Measurements from ENCODE around the gene PRKAG2. TPM values are rescaled to one million over a fixed set of nuclear protein-coding genes. Genes with fewer than 3 reads are reported as not detected.
A peak's percentile ranks its signal among the peaks of the same experiment; 100 is the strongest.

PRKAG2 gene
- total RNA-seq, 2 donors from 2014 or later: 19.9 to 22.6 TPM

- Mint-ChIP-seq H3K9me3 (no peaks in the 10 kb centered on the region), H3K27me3 (no peaks in the 10 kb centered on the region), H3K4me3 (no peak overlapping the region), H3K27ac (no peak overlapping the region), H3K4me1 (ENCODE audit: low read depth in 2 of 2) (no peaks in the 10 kb centered on the region), H3K36me3 (no peaks in the 10 kb centered on the region)
- no peak for DNase-seq (ENCODE audit: low spot score)
- ATAC-seq: no peak
Measured at GRCh38 chr7:151568956-151569940, 307.7 kb downstream of the PRKAG2 start.

DNA sequence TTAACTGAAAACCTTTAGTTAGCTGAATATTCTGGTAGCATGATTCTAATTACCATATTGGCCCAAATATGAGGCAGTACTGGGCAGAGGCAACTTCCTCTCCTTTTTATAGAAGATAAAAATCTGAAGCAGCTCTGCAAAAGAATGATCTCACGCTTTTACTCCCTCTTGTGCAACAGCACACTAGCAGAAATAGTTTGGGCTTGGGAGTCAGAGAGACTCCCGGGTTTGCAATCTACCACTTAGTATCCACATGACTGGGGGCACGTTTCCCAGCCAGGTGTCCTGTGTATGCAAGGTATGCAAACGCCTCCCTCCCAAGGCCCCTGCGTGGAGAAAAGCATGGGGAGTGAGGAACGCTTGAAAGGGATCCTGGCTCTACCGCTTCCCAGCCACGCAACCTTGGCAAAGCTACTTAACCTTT lies 310.0 kb downstream of the PRKAG2 start:
- H3K9me3 Mint-ChIP-seq: no peaks in the 10 kb centered on the region
- H3K4me3 Mint-ChIP-seq: no peak overlapping the region
- no peaks in the 10 kb centered on the region for H3K27me3 Mint-ChIP-seq
- no peak overlapping the region for H3K27ac Mint-ChIP-seq
- ATAC-seq (no peak), DNase-seq (ENCODE audit: low spot score) (no peak)
- no peaks in the 10 kb centered on the region for H3K4me1 Mint-ChIP-seq (ENCODE audit: low read depth in 2 of 2)
- H3K36me3 Mint-ChIP-seq: no peaks in the 10 kb centered on the region

- Mint-ChIP-seq H3K27me3 (no peaks in the 10 kb centered on the region), H3K4me1 (ENCODE audit: low read depth in 2 of 2) (no peaks in the 10 kb centered on the region), H3K36me3 (no peaks in the 10 kb centered on the region)
Measured at GRCh38 chr7:151565541-151565940, 311.4 kb downstream of the PRKAG2 start.

DNA sequence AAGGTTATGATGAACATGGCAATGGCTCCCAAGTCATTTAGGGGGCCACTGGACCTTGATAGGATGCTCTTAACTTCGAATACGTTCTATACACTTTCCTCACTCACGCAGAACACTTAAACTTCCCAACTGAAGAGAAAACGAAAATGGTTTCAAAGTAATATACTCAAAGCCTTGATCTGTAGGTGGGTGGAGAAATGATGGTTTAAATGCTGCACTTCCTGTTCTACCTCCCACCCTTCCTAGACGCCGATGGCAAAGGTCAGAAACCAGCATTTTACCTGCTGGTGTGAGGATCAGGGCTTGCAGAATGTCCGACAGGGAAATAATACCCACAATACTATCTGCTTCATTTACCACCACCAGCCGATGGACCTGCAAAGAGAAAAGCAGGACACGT lies 316.7 kb downstream of the PRKAG2 start:
- no peak overlapping the region for H3K4me3 Mint-ChIP-seq
- H3K27ac Mint-ChIP-seq: no peak overlapping the region
- no peaks in the 10 kb centered on the region for H3K36me3 Mint-ChIP-seq
- H3K27me3 Mint-ChIP-seq: no peaks in the 10 kb centered on the region
- H3K9me3 Mint-ChIP-seq: no peaks in the 10 kb centered on the region
- no peaks in the 10 kb centered on the region for H3K4me1 Mint-ChIP-seq (ENCODE audit: low read depth in 2 of 2)
- ATAC-seq: no peak
- no peak for DNase-seq (ENCODE audit: low spot score)

More at GRCh38 chr7:151565541-151565940, 311.4 kb downstream of the PRKAG2 start:
- no peak for ATAC-seq
- Mint-ChIP-seq H3K4me3 (no peak overlapping the region), H3K27ac (no peak overlapping the region), H3K9me3 (no peaks in the 10 kb centered on the region)
- DNase-seq (ENCODE audit: low spot score): no peak

DNA sequence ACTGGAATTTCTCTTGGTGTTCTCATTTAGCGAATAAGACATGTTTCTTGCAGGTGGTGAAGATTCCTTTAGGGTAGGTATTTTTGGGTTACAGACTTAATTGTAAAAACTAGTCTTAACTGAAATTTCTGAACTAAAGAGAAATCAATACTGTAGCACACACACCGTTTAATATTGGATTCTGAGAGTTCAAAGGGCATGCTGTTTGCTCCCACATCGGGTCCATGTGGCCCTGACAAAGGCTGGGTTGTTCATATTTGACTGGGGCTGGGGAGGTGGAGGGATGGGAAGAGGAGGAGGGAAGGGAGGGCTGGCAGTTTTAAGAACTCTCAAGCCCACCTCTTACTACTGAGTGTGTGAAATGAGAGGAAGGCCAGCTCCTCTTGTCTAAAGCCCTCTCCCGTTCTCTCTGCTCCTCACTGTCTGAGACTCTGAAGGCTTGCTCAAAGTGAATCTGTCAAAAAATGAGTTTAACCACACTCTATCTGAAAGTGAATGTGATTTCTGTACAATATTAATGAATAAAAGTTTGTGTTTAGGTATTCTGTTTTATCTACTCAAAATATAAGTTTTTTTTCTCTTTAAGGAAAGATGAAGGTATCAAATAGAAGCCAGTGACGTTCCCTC lies 317.2 kb downstream of the PRKAG2 start:
- ATAC-seq: no peak
- Mint-ChIP-seq H3K4me3 (no peak overlapping the region), H3K4me1 (ENCODE audit: low read depth in 2 of 2) (no peaks in the 10 kb centered on the region), H3K36me3 (no peaks in the 10 kb centered on the region), H3K27ac (no peak overlapping the region), H3K27me3 (no peaks in the 10 kb centered on the region), H3K9me3 (no peaks in the 10 kb centered on the region)
- no peak for DNase-seq (ENCODE audit: low spot score)

DNA sequence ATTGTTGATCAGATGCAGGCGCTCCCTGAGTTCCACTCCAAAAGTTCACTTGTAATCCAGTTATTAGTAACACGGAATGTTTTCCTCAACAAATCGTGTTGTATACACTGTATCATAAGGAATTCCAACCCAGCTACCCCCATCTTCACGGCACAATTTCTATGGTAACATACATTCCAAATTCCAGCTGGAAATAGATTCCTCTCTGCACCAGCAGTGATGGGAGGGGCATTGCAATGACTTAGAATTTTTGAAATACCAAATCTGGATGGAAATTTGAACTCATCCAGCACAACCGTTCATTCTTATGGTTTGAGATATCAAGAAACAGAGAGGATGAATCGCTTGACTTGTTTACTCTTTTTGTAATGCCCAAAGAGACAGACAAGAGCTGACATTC lies 318.3 kb downstream of the PRKAG2 start:
- no peak for ATAC-seq
- H3K9me3 Mint-ChIP-seq: no peaks in the 10 kb centered on the region
- H3K36me3 Mint-ChIP-seq: no peaks in the 10 kb centered on the region
- DNase-seq (ENCODE audit: low spot score): no peak
- H3K4me1 Mint-ChIP-seq (ENCODE audit: low read depth in 2 of 2): peaks cover 0 to 2% of the 10 kb centered on the region in 2 donors
- H3K27me3 Mint-ChIP-seq: no peaks in the 10 kb centered on the region
- no peak overlapping the region for H3K4me3 Mint-ChIP-seq
- H3K27ac Mint-ChIP-seq: no peak overlapping the region

- Mint-ChIP-seq H3K36me3 (no peaks in the 10 kb centered on the region), H3K4me3 (no peak overlapping the region), H3K9me3 (no peaks in the 10 kb centered on the region), H3K27me3 (no peaks in the 10 kb centered on the region), H3K4me1 (ENCODE audit: low read depth in 2 of 2) (peaks cover 0 to 12% of the 10 kb centered on the region in 2 donors), H3K27ac (no peak overlapping the region)
- no peak for DNase-seq (ENCODE audit: low spot score)
- ATAC-seq: no peak
Measured at GRCh38 chr7:151556592-151556991, 320.3 kb downstream of the PRKAG2 start.

DNA sequence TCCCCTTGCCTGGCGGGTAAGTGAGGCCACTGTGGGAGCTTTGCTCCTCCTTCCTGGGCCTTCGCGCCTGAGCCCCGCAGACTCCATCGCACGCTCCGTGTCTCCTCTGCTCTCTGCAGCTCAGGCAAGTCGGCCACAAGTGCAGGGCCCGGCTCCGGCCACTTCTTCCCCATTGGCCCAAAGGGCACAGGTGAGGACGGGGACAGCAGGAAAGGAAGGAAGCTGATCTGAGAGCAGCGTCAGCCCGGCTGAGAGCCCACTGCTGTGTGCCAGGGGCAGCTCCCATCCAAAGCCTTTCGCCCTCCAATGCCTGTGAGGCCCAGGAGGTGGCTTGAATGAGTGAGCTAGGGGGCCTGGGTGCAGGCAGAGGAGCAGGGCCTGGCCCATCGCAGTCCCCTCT lies 323.6 kb downstream of the PRKAG2 start:
- DNase-seq (ENCODE audit: low spot score) (no peak), ATAC-seq (no peak)
- Mint-ChIP-seq H3K36me3 (no peaks in the 10 kb centered on the region), H3K9me3 (no peaks in the 10 kb centered on the region), H3K4me1 (ENCODE audit: low read depth in 2 of 2) (peaks cover 0 to 12% of the 10 kb centered on the region in 2 donors), H3K27me3 (no peaks in the 10 kb centered on the region), H3K4me3 (no peak overlapping the region), H3K27ac (no peak overlapping the region)

DNA sequence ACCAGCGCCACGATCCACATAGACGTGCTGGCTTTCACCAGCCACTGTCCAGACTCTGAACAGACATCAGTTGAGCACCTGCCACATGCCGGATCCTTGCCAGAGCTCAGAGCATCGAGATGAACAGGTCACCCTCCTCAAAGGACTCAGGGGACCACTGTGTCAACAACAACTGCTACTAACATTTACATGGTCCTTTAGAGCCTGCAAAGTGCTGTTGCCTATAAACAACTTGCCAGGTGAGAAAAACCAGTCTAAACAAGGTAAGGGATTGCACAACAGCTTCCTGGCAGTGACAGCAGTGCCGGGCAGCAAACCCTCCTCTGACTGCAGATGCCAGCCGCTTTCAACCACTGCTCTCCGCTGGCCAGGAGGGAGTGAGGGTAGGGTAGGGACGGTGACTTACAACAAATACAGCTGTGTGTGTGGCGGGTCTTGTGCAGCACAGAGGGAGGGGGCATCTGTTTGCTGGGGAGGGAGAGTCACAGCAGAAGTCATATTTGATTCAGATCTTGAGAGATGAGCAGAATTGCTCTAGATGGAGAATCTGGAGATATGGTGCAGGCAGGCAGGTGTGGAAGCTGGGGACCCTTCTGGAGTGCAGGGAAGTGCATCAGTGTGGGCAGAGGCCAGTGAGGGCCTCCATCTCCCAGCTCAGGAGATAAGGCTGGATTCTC lies 324.4 kb downstream of the PRKAG2 start:
- Mint-ChIP-seq H3K9me3 (no peaks in the 10 kb centered on the region), H3K27me3 (no peaks in the 10 kb centered on the region)

GRCh38 chr7:151551820-151552219 lies 325.1 kb downstream of the PRKAG2 start:
- H3K36me3 Mint-ChIP-seq: no peaks in the 10 kb centered on the region
- no peak for DNase-seq (ENCODE audit: low spot score)
- no peaks in the 10 kb centered on the region for H3K9me3 Mint-ChIP-seq
- ATAC-seq: no peak
- no peaks in the 10 kb centered on the region for H3K27me3 Mint-ChIP-seq
- peaks cover 0 to 12% of the 10 kb centered on the region in 2 donors for H3K4me1 Mint-ChIP-seq (ENCODE audit: low read depth in 2 of 2)
- no peak overlapping the region for H3K4me3 Mint-ChIP-seq
- no peak overlapping the region for H3K27ac Mint-ChIP-seq

More for the DNA sequence above, 324.4 kb downstream of the PRKAG2 start:
- H3K36me3 Mint-ChIP-seq: no peaks in the 10 kb centered on the region
- no peak overlapping the region for H3K27ac Mint-ChIP-seq
- DNase-seq (ENCODE audit: low spot score) (no peak), ATAC-seq (peak in 1 of 2 donors; percentile 11)
- peaks cover 0 to 12% of the 10 kb centered on the region in 2 donors for H3K4me1 Mint-ChIP-seq (ENCODE audit: low read depth in 2 of 2)
- no peak overlapping the region for H3K4me3 Mint-ChIP-seq

DNA sequence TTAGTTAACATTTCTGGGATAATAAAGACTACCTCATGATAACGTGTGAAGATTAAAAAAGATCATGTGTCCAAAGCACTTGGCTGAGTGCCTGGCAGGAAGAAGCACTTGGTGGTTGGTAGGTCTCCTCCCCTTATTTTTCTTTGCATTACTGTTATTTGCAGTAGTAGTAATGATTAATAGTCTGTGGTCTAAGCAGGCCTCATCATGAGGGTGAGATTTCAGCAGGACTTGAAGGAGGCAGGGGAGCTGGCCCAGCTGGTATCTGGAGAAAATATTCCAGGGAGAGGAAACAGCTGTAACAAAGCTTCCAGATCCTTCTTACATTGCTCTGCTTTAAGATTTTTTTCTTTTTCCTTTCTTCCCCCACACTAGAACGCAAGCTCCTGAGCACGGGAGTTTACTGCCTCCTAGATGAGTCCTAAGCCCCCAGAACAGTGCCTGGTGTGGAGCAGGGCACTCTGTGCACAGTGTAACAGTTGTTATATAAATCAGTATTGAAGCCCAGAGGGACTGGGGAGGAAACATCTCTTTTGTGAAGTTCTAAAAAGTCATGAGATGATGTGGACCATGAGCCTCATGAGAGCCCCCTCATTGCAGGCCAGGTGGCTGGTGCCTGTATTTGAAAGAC lies 326.1 kb downstream of the PRKAG2 start:
- H3K27me3 Mint-ChIP-seq: peaks cover 7% of the 10 kb centered on the region in 2 donors
- no peaks in the 10 kb centered on the region for H3K9me3 Mint-ChIP-seq
- H3K36me3 Mint-ChIP-seq: no peaks in the 10 kb centered on the region
- no peak overlapping the region for H3K27ac Mint-ChIP-seq
- no peak overlapping the region for H3K4me3 Mint-ChIP-seq
- DNase-seq (ENCODE audit: low spot score): no peak
- no peak for ATAC-seq
- H3K4me1 Mint-ChIP-seq (ENCODE audit: low read depth in 2 of 2): peaks cover 0 to 12% of the 10 kb centered on the region in 2 donors

- Mint-ChIP-seq H3K27ac (no peak overlapping the region), H3K36me3 (no peaks in the 10 kb centered on the region), H3K27me3 (peaks cover 7 to 12% of the 10 kb centered on the region in 2 donors), H3K9me3 (no peaks in the 10 kb centered on the region), H3K4me1 (ENCODE audit: low read depth in 2 of 2) (peaks cover 0 to 12% of the 10 kb centered on the region in 2 donors), H3K4me3 (no peak overlapping the region)
- DNase-seq (ENCODE audit: low spot score) (no peak), ATAC-seq (no peak)
Measured at GRCh38 chr7:151549644-151550043, 327.3 kb downstream of the PRKAG2 start.

DNA sequence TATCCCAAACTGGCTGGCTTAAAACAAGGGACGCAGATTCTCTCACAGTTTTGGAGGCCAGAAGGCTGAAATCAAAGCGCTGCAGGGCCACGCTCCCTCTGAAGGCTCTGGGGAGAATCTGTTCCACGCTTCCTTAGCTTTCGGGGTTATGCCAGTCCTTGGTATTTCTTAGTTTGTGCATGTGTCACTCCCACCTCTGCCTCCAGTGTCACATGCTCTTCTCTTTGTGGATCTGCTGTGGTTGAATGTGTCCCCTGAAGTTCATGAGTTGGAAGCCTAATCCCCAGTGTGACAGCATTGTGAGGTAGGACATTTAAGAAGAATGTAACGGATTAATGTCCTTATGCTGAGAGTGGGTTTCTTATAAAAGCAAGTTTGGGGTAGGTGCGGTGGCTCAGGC lies 327.8 kb downstream of the PRKAG2 start:
- Mint-ChIP-seq H3K9me3 (no peaks in the 10 kb centered on the region), H3K27ac (no peak overlapping the region), H3K27me3 (peaks cover 7 to 15% of the 10 kb centered on the region in 2 donors), H3K36me3 (no peaks in the 10 kb centered on the region), H3K4me1 (ENCODE audit: low read depth in 2 of 2) (peaks cover 0 to 11% of the 10 kb centered on the region in 2 donors), H3K4me3 (no peak overlapping the region)
- no peak for ATAC-seq
- DNase-seq (ENCODE audit: low spot score): no peak

All from natural killer cell treated with Interleukin-12 subunit alpha and Interleukin-12 subunit beta and Interleukin-15 and Interleukin-18, amount 100 ng/mL, for 72 hours (primary cell).